Esophagus muscularis mucosa (tissue), 3 donors: Measurements from ENCODE around the gene DDX27.
"Not testable (repeated sequence)": the region's sequence is repeated elsewhere in the genome, so short reads cannot be mapped to it uniquely, and the experiment has no call there.

ENCODE experiments used
- CTCF ChIP-seq, 3 experiments: fragments of 200-600 bp in 2 of 3; fragments of 450-650 bp in 1 of 3; sonication (generic) in 2 of 3; IDR thresholded peaks; one replicate each; pipeline ENCODE4 v1.5.1; 2017 to 2019; ENCODE audit warnings: antibody characterized with exemption in 3 of 3, mild to moderate bottlenecking in 2 of 3, moderate library complexity in 1 of 3
- POLR2A ChIP-seq: fragments of 450-650 bp; IDR thresholded peaks from one replicate; pipeline ENCODE4 v1.6.1; 2017; ENCODE audit warnings: antibody characterized with exemption, moderate library complexity, mild to moderate bottlenecking, low read depth

- TF ChIP-seq CTCF (IDR thresholded peaks at IDR 0.05); POLR2A: not testable (repeated sequence)
Measured at GRCh38 chr20:49184084-49184501, 35.1 kb upstream of the DDX27 start.
